Measurements from ENCODE around the gene CHRND. TPM values are rescaled to one million over a fixed set of nuclear protein-coding genes. Genes with fewer than 3 reads are reported as not detected.

CHRND gene
- total RNA-seq, 1 experiment from 2014 or later = not detected

DNA sequence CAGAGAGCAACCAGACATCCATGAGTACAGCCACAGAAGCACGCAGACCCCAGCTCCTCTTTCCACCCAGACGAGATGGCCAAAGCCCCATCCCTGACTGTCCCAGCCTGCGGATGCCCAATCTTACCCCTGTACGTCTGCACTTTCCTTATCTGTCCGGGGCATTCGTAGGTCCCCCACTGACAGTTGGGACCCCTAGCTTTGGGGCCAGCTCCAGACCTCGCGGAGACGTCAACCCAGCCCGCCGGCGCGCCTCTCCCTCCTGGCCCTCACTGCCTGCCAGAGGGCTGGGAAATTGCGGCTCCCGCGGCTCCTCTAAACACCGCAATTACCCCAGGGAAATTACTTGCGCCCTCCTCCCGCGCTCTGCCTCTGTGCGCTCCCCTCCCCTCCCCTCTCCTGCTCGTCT, 40.6 kb upstream of the CHRND start:
- Histone ChIP-seq H3K4me3 (no peak overlapping the region), H2AFZ (no peak overlapping the region), H3F3A (ENCODE audit: insufficient read depth, low read depth) (no peaks in the 10 kb centered on the region), H3K36me3 (ENCODE audit: low read depth) (no peaks in the 10 kb centered on the region), H3K27me3 (ENCODE audit: insufficient read depth, low read depth) (peaks cover 19% of the 10 kb centered on the region), H3K27ac (no peak overlapping the region), H3K79me2 (ENCODE audit: low read depth) (no peaks in the 10 kb centered on the region), H3K4me1 (replicated peaks; ENCODE audit: insufficient read depth) (no peaks in the 10 kb centered on the region), H3K4me2 (no peak overlapping the region), H4K20me1 (ENCODE audit: insufficient read depth) (no peaks in the 10 kb centered on the region), H3K9me2 (ENCODE audit: insufficient read depth) (no peaks in the 10 kb centered on the region), H3K9me3 (ENCODE audit: insufficient read depth, low read depth) (no peaks in the 10 kb centered on the region)
- CTCF ChIA-PET = no interaction called here
- TF ChIP-seq CTCF (conservative IDR thresholded peaks at IDR 0.05) (no peak), EZH2 (IDR thresholded peaks at IDR 0.05; ENCODE audit: low read depth) (no peak)
- no TSS peak for BruUV-seq (replicated peaks)
- DNase-seq = no peak
- intact Hi-C loops (cut with micrococcal nuclease; ENCODE audit: unreplicated experiment) = no loop called here
- POLR2A ChIA-PET (ENCODE audit: unreplicated experiment) = no interaction called here

- peaks cover 13% of the 10 kb centered on the region for H3K27me3 ChIP-seq (ENCODE audit: insufficient read depth, low read depth)
- BruUV-seq (replicated peaks) = no TSS peak
Observed at GRCh38 chr2:232485757-232486557, 40.0 kb upstream of the CHRND start.

DNA sequence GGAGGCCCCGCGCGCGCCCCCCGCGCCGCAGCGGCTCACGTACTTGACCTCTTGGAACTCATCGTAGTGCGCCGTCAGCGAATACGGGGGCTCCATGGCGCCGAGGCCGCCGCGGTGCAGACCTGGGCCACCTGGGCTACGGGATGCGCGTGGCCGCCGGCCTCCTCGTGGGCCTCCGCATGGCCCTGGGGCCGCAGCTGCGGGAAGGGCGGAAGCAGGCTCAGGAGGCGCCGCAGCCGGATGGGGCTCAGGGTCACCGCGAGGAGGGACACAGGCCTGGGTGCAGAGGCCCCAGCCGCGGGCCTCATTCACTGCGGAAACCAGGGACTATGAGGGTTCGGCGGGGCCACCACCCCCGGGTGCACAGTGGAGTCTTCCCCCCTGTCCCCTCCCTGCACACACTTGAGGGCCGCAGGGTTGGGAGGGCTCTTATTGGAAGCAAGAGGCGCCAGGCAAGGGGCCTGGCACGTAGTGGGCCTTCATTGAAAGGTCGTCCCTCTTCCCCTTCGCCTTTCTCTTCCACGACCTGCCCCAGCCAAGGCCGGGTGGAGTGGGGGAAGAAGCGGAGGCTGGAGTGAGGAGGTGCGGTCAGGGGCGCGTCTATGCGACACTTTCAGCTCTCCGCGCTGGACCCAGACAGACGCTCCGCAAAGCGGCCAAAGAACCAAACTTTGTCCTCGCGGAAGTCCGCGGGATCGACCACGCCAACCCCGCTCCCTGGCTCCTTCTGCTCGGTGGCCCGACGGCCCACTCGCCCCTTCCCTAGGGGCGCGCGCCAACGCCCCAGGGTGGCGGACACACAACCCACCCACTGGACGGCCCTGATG, 39.2 kb upstream of the CHRND start:
- Histone ChIP-seq H3K4me1 (replicated peaks; ENCODE audit: insufficient read depth) (no peaks in the 10 kb centered on the region), H3K27me3 (ENCODE audit: insufficient read depth, low read depth) (peaks cover 7% of the 10 kb centered on the region), H3K79me2 (ENCODE audit: low read depth) (no peaks in the 10 kb centered on the region), H3K36me3 (ENCODE audit: low read depth) (no peaks in the 10 kb centered on the region), H3K4me2 (no peak overlapping the region), H3K9me2 (ENCODE audit: insufficient read depth) (no peaks in the 10 kb centered on the region), H4K20me1 (ENCODE audit: insufficient read depth) (no peaks in the 10 kb centered on the region), H3F3A (ENCODE audit: insufficient read depth, low read depth) (no peaks in the 10 kb centered on the region), H3K9me3 (ENCODE audit: insufficient read depth, low read depth) (no peaks in the 10 kb centered on the region), H3K4me3 (no peak overlapping the region), H2AFZ (no peak overlapping the region), H3K27ac (no peak overlapping the region)
- no TSS peak for BruUV-seq (replicated peaks)
- CTCF ChIA-PET = no interaction called here
- no peak for DNase-seq
- intact Hi-C loops (cut with micrococcal nuclease; ENCODE audit: unreplicated experiment) = no loop called here
- TF ChIP-seq EZH2 (IDR thresholded peaks at IDR 0.05; ENCODE audit: low read depth) (no peak), CTCF (conservative IDR thresholded peaks at IDR 0.05) (no peak)
- POLR2A ChIA-PET (ENCODE audit: unreplicated experiment) = no interaction called here

More at GRCh38 chr2:232485757-232486557, 40.0 kb upstream of the CHRND start:
- Histone ChIP-seq H3K4me2 (no peak overlapping the region), H3K36me3 (ENCODE audit: low read depth) (no peaks in the 10 kb centered on the region), H3K4me3 (no peak overlapping the region), H3F3A (ENCODE audit: insufficient read depth, low read depth) (no peaks in the 10 kb centered on the region), H3K9me3 (ENCODE audit: insufficient read depth, low read depth) (no peaks in the 10 kb centered on the region), H4K20me1 (ENCODE audit: insufficient read depth) (no peaks in the 10 kb centered on the region), H3K4me1 (replicated peaks; ENCODE audit: insufficient read depth) (no peaks in the 10 kb centered on the region), H3K79me2 (ENCODE audit: low read depth) (no peaks in the 10 kb centered on the region), H3K27ac (no peak overlapping the region), H3K9me2 (ENCODE audit: insufficient read depth) (no peaks in the 10 kb centered on the region), H2AFZ (no peak overlapping the region)
- TF ChIP-seq CTCF (conservative IDR thresholded peaks at IDR 0.05) = no peak
- TF ChIP-seq EZH2 (IDR thresholded peaks at IDR 0.05; ENCODE audit: low read depth) = no peak
- ChIA-PET POLR2A (ENCODE audit: unreplicated experiment) (no interaction called here), CTCF (no interaction called here)
- DNase-seq = no peak
- intact Hi-C loops (cut with micrococcal nuclease; ENCODE audit: unreplicated experiment) = no loop called here

Measured in PC-9 (cell line).